IPS DF 6.9 (cell line): Measurements from ENCODE around the gene OR2G6.
"Not testable (repeated sequence)": the region's sequence is repeated elsewhere in the genome, so short reads cannot be mapped to it uniquely, and the experiment has no call there.

Experiments used
- DNase-seq: peaks from one replicate; pipeline ENCODE4 v3.0.0-alpha.2; 2013; ENCODE audit warnings: low read depth, low spot score
- H3K27ac ChIP-seq: one replicate; pipeline ENCODE4 v1.5.1; 2013; ENCODE audit warnings: low read length, control low read depth
- H3K27me3 ChIP-seq: 2 replicates; pipeline ENCODE4 v1.6.1; 2013; ENCODE audit warnings: mild to moderate bottlenecking, low read length; ENCODE audit not compliant: control insufficient read depth, insufficient read depth
- H3K36me3 ChIP-seq: 2 replicates; pipeline ENCODE4 v1.6.1; 2013; ENCODE audit warnings: low read length; ENCODE audit not compliant: control insufficient read depth, insufficient read depth
- H3K4me1 ChIP-seq: 2 replicates; pipeline ENCODE4 v1.6.1; 2013; ENCODE audit warnings: low read length; ENCODE audit not compliant: control insufficient read depth, insufficient read depth
- H3K4me3 ChIP-seq: 2 replicates; pipeline ENCODE4 v1.5.1; 2013; ENCODE audit warnings: mild to moderate bottlenecking, low read length
- H3K9me3 ChIP-seq: 2 replicates; pipeline ENCODE4 v1.6.1; 2013; ENCODE audit warnings: low read length, inconsistent platforms; ENCODE audit not compliant: control insufficient read depth, insufficient read depth
- WGBS: extraction: QIAGEN DNeasy Blood & Tissue Kit; methylation state at CpG from one replicate; pipeline ENCODE4 v1.1.7; 2013; ENCODE audit warnings: mixed read lengths, missing lambda C conversion rate; ENCODE audit not compliant: insufficient read length, insufficient coverage; 5-methylcytosine and 5-hydroxymethylcytosine counted together

The OR2G6 gene

DNA sequence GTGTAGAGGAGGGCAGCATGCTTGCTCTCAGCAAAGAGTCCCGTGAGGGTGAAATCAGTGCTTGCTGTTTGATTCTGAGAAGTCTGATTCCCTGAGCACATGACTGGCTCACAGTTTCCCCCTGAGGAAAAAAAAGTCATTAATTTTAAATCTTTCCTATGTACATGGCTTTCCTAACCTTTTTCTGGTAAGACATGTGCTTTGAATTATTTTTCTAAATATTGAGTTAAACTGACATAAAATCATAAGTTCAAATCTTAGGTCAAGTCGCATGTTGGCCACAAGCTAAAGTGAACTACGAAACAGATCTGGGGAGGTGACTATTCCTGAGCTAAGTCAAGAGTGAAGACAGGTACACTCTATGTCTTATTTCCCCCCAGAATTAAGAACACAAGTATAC lies 66.8 kb downstream of the OR2G6 start, which contains the start of gene OR2T34:
Gene OR2T34, minus strand, starts transcription at position 101 of the 400 bp plus-strand sequence. Its CDS starts 0 bp downstream, at position 101.
- H3K4me1 ChIP-seq, H3K27me3 ChIP-seq, H3K27ac ChIP-seq, DNase-seq, H3K9me3 ChIP-seq, H3K36me3 ChIP-seq, H3K4me3 ChIP-seq: not testable (repeated sequence)
- WGBS: no CpG with 5 or more reads among the region's 3 CpGs

DNA sequence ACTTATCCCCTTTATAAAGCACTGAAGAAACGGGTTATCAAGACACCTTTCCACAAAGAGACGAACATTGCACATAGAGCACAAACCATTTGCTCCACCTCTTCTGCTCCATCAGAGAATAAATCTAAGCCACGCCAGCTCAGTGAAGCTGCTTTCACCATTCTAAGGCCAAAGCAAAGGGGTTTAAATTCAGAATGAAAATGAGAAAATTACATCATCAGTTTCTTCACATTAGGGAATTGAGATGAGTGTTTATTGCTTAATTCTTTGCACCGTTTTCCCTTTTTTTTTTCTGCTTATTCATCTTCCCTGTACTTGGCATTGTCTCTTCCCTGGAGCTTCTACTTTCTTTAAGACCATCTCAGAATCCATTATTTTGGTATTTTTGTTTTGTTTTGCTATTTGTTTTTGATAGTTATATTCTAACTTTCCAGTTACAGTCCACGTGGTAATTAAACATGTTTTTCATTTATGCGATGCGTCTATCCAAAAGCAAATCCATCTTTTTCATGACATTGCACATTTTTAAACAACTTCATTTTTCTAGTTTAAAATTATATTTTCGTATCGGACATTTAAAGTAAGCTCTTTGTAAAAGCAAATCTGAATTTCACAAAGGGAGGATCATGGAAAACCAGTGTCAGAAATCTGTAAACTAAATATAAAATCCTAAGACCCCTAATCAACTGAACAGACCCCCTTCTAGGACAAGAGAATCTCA lies 68.5 kb downstream of the OR2G6 start:
- H3K4me3 ChIP-seq: no peak overlapping the region
- H3K36me3 ChIP-seq: no peaks in the 10 kb centered on the region
- no peaks in the 10 kb centered on the region; the same call in 1 of the 2 replicates for H3K9me3 ChIP-seq
- DNase-seq: no peak
- H3K27me3 ChIP-seq: no peaks in the 10 kb centered on the region
- H3K4me1 ChIP-seq: no peaks in the 10 kb centered on the region
- WGBS: no CpG with 5 or more reads among the region's 9 CpGs
- H3K27ac ChIP-seq: no peak overlapping the region
